A549 (cell line): Measurements from ENCODE around the gene ASB1. TPM values are rescaled to one million over a fixed set of nuclear protein-coding genes. Genes with fewer than 3 reads are reported as not detected.

ENCODE experiments used
- ATAC-seq, 2 experiments: fragments of 200-7000 bp in 1 of 2; fragments of >200 bp in 1 of 2; cut with Nextera tagmentation in 1 of 2; cut with Tn5 transposase in 1 of 2; 3 replicates each; pipeline versions ENCODE4 v1.8.0 to v1.9.1; 2018 to 2020; ENCODE audit warnings: mild to moderate bottlenecking in 1 of 2, moderate library complexity in 1 of 2
- CTCF ChIA-PET: fragments of 300-600 bp; sonication (Branson Sonifier 250); formaldehyde crosslinking; extraction: SDS; loops from one replicate; lab custom pipeline; 2021; ENCODE audit warnings: antibody characterized with exemption, inconsistent platforms; lab: Yijun Ruan, JAX
- POLR2A ChIA-PET: fragments of 350-600 bp; formaldehyde crosslinking; extraction: SDS; loops from one replicate; lab custom pipeline; 2021; ENCODE audit warnings: antibody characterized with exemption, inconsistent platforms; lab: Yijun Ruan, JAX
- DNase-seq, 2 experiments: peaks; one replicate each; pipeline versions ENCODE4 v3.0.0 to v3.0.0-alpha.2; 2011 to 2016; ENCODE audit warnings: low read depth in 1 of 2, low spot score in 1 of 2
- FAIRE-seq: peaks from 2 replicates; lab custom pipeline; 2011; peaks lifted over from hg19 to GRCh38; lab: Jason Lieb, UNC
- H3K27ac ChIP-seq, 2 experiments: fragments of >200 bp; sonication (Bioruptor Twin); formaldehyde crosslinking; 3 replicates each; pipeline ENCODE4 v1.5.1; 2016 to 2017
- H3K4me1 ChIP-seq: fragments of >200 bp; sonication (Bioruptor Twin); formaldehyde crosslinking; 3 replicates; pipeline ENCODE4 v1.6.1; 2016
- H3K4me2 ChIP-seq: fragments of >200 bp; sonication (Bioruptor Twin); formaldehyde crosslinking; 3 replicates; pipeline ENCODE4 v1.6.1; 2016
- H3K4me3 ChIP-seq: fragments of >200 bp; sonication (Bioruptor Twin); formaldehyde crosslinking; 3 replicates; pipeline ENCODE4 v1.5.1; 2016
- H3K9me3 ChIP-seq: fragments of >200 bp; sonication (Bioruptor Twin); formaldehyde crosslinking; 3 replicates; pipeline ENCODE4 v1.6.1; 2016
- BCL3 ChIP-seq: fragments of >200 bp; sonication (Bioruptor Twin); formaldehyde crosslinking; IDR thresholded peaks from 3 replicates; pipeline ENCODE4 v1.6.1; 2016
- BHLHE40 ChIP-seq: IDR thresholded peaks from 2 replicates; pipeline ENCODE4 v1.6.1; 2012; ENCODE audit warnings: low read depth, low read length, inconsistent platforms
- CBX2 ChIP-seq: fragments of 200-600 bp; sonication (generic); IDR thresholded peaks from 2 replicates; pipeline ENCODE4 v1.6.1; 2016; ENCODE audit warnings: low read depth, mild to moderate bottlenecking, borderline replicate concordance
- CEBPB ChIP-seq, 2 experiments: fragments of >200 bp in 1 of 2; sonication (Bioruptor Twin) in 1 of 2; formaldehyde crosslinking in 1 of 2; IDR thresholded peaks; 2 replicates each; pipeline ENCODE4 v1.6.1; 2012 to 2016
- CHD4 ChIP-seq: fragments of 200-600 bp; sonication (generic); IDR thresholded peaks from 2 replicates; pipeline ENCODE4 v1.6.1; 2016; ENCODE audit warnings: antibody characterized with exemption, mild to moderate bottlenecking, borderline replicate concordance
- CTCF ChIP-seq: fragments of >200 bp; sonication (Bioruptor Twin); formaldehyde crosslinking; IDR thresholded peaks from 3 replicates; pipeline ENCODE4 v1.5.1; 2016
- EHMT2 ChIP-seq: fragments of 200-600 bp; sonication (generic); IDR thresholded peaks from 2 replicates; pipeline ENCODE4 v1.6.1; 2016; ENCODE audit warnings: antibody characterized with exemption, low read depth, mild to moderate bottlenecking, moderate library complexity
- ELK1 ChIP-seq: fragments of 150-350 bp; IDR thresholded peaks from 2 replicates; pipeline ENCODE4 v1.6.1; 2014; ENCODE audit warnings: low read depth, mild to moderate bottlenecking, low read length
- ESRRA ChIP-seq: fragments of 150-350 bp; IDR thresholded peaks from 2 replicates; pipeline ENCODE4 v1.6.1; 2014; ENCODE audit warnings: mild to moderate bottlenecking, low read length, borderline replicate concordance
- FOSB ChIP-seq: fragments of 250-450 bp; sonication (Bioruptor Pico); IDR thresholded peaks from 2 replicates; pipeline ENCODE4 v1.5.0; 2020; ENCODE audit warnings: mild to moderate bottlenecking, moderate library complexity
- FOXS1 ChIP-seq: fragments of 250-450 bp; sonication (Bioruptor Pico); IDR thresholded peaks from 2 replicates; pipeline ENCODE4 v1.5.0; 2020; ENCODE audit warnings: mild to moderate bottlenecking, moderate library complexity
- HMGXB4 ChIP-seq: fragments of 250-450 bp; sonication (Bioruptor Pico); IDR thresholded peaks from 2 replicates; pipeline ENCODE4 v1.5.0; 2021; ENCODE audit warnings: mild to moderate bottlenecking, moderate library complexity, borderline replicate concordance
- HOXA7 ChIP-seq: fragments of 250-450 bp; sonication (Bioruptor Pico); IDR thresholded peaks from 2 replicates; pipeline ENCODE4 v1.5.0; 2020; ENCODE audit warnings: mild to moderate bottlenecking, moderate library complexity
- HOXB13 ChIP-seq: fragments of 250-450 bp; sonication (Bioruptor Pico); IDR thresholded peaks from 2 replicates; pipeline ENCODE4 v1.5.0; 2020; ENCODE audit warnings: low read depth, mild to moderate bottlenecking, moderate library complexity
- JUN ChIP-seq, 2 experiments: fragments of >200 bp; sonication (Bioruptor Twin); formaldehyde crosslinking; IDR thresholded peaks; 2 replicates in 1 of 2; 3 replicates in 1 of 2; pipeline ENCODE4 v1.6.1; 2016 to 2017
- JUNB ChIP-seq: fragments of >200 bp; sonication (Bioruptor Twin); formaldehyde crosslinking; IDR thresholded peaks from 2 replicates; pipeline ENCODE4 v1.6.1; 2016
- NFE2L2 ChIP-seq: fragments of 150-350 bp; conservative IDR thresholded peaks from 2 replicates; pipeline ENCODE4 v1.6.1; 2014; ENCODE audit warnings: low read length
- NPAS2 ChIP-seq: fragments of 250-450 bp; sonication (Bioruptor Pico); IDR thresholded peaks from 2 replicates; pipeline ENCODE4 v1.8.0; 2022; ENCODE audit warnings: mild to moderate bottlenecking, moderate library complexity, borderline replicate concordance
- PBX3 ChIP-seq: IDR thresholded peaks from 2 replicates; pipeline ENCODE4 v1.6.1; 2012
- POLR2AphosphoS2 ChIP-seq: conservative IDR thresholded peaks from 2 replicates; pipeline ENCODE4 v1.6.1; 2012; ENCODE audit warnings: low read length, improper control_type of control experiment, inconsistent platforms
- REST ChIP-seq: fragments of 200-600 bp; sonication (generic); IDR thresholded peaks from 2 replicates; pipeline ENCODE4 v1.6.1; 2016; ENCODE audit warnings: antibody characterized with exemption, mild to moderate bottlenecking, moderate library complexity
- RFX5 ChIP-seq: fragments of 450-650 bp; IDR thresholded peaks from 2 replicates; pipeline ENCODE4 v1.7.1; 2014; ENCODE audit warnings: antibody characterized with exemption, mild to moderate bottlenecking, moderate library complexity
- SMC3 ChIP-seq: fragments of >200 bp; sonication (Bioruptor Twin); formaldehyde crosslinking; IDR thresholded peaks from 3 replicates; pipeline ENCODE4 v1.6.1; 2018; ENCODE audit warnings: inconsistent platforms
- TP53 ChIP-seq: fragments of 250-450 bp; sonication (Bioruptor Pico); IDR thresholded peaks from 2 replicates; pipeline ENCODE4 v1.5.0; 2021; ENCODE audit warnings: mild to moderate bottlenecking, moderate library complexity
- USF2 ChIP-seq: fragments of 450-650 bp; IDR thresholded peaks from 2 replicates; pipeline ENCODE4 v1.6.1; 2014; ENCODE audit warnings: antibody characterized with exemption
- ZFP36 ChIP-seq: fragments of 450-650 bp; IDR thresholded peaks from 2 replicates; pipeline ENCODE4 v1.6.1; 2014; ENCODE audit warnings: borderline replicate concordance; ENCODE audit not compliant: partially characterized antibody
- ZNF302 ChIP-seq: fragments of 250-450 bp; sonication (Bioruptor Pico); IDR thresholded peaks from 2 replicates; pipeline ENCODE4 v1.9.0; 2021; ENCODE audit warnings: inconsistent platforms, mild to moderate bottlenecking, moderate library complexity
- WGBS: methylation state at CpG from one replicate; pipeline ENCODE4 v1.1.6; 2017; ENCODE audit errors: missing lambda C conversion rate; 5-methylcytosine and 5-hydroxymethylcytosine counted together
- polyA plus RNA-seq, 4 experiments: library from polyadenylated mRNA; depleted of rRNA in 3 of 4; stranded (reverse); fragments of >200 nt; fragmentation: RNase III in 1 of 4; extraction: RNeasy Plus Mini Kit Qiagen cat#74134 plus additional on column Dnase treatment in 1 of 4; gene quantifications; 2 replicates in 3 of 4; 3 replicates in 1 of 4; pipeline ENCODE4 v1.2.3, GENCODE V29; 2011 to 2017

ASB1 gene
- polyA plus RNA-seq, 2 of the 4 experiments (the other 2 are of a cell fraction) = 24.6 to 42.7 TPM

- no peak for TF ChIP-seq HOXA7 (CRISPR knock-in tag)
- TF ChIP-seq SMC3 = no peak
- no peak for TF ChIP-seq EHMT2
- no peak for TF ChIP-seq BCL3
- no peak for TF ChIP-seq CTCF
- TF ChIP-seq FOSB (CRISPR knock-in tag) = no peak
- TF ChIP-seq POLR2AphosphoS2 = no peak
- TF ChIP-seq JUN (IDR thresholded peaks at IDR 0.05) = no peak
- TF ChIP-seq BHLHE40 = no peak
- no peak for TF ChIP-seq CEBPB (IDR thresholded peaks at IDR 0.05)
- no peak for TF ChIP-seq REST
- TF ChIP-seq RFX5 = no peak
- no peak for TF ChIP-seq TP53 (CRISPR knock-in tag)
- TF ChIP-seq NPAS2 (CRISPR knock-in tag) = no peak
- TF ChIP-seq PBX3 = no peak
- no peak for TF ChIP-seq ESRRA
- TF ChIP-seq USF2 = no peak
- no peak for TF ChIP-seq NFE2L2
- no peak overlapping the region for H3K27ac ChIP-seq
- FAIRE-seq = no peak
- H3K9me3 ChIP-seq = no peaks in the 10 kb centered on the region
- ATAC-seq = no peak
- H3K4me3 ChIP-seq = no peak overlapping the region
- CTCF ChIA-PET = no interaction called here
- no peak overlapping the region for H3K4me2 ChIP-seq
- 95% methylated on average over 16 of the region's 16 CpGs for WGBS
- POLR2A ChIA-PET = no interaction called here
- no peaks in the 10 kb centered on the region for H3K4me1 ChIP-seq
- DNase-seq = no peak
These were observed 67.8 kb downstream of the ASB1 start for GRCh38 chr2:238494573-238494961.

- FAIRE-seq = no peak
- ATAC-seq = no peak
- TF ChIP-seq ZFP36 (no peak), ELK1 (no peak), CHD4 (no peak), CBX2 (no peak), ZNF302 (CRISPR knock-in tag) (no peak), JUN (IDR thresholded peaks at IDR 0.05) (no peak), HOXB13 (CRISPR knock-in tag) (no peak), JUNB (no peak), EHMT2 (no peak), FOXS1 (no peak), HMGXB4 (CRISPR knock-in tag) (no peak)
- no peak for DNase-seq
- H3K27ac ChIP-seq = no peak overlapping the region
- 80% methylated on average over 10 of the region's 10 CpGs for WGBS
- ChIA-PET CTCF (no interaction called here), POLR2A (no interaction called here)
- no peak overlapping the region for H3K4me2 ChIP-seq
- H3K9me3 ChIP-seq = no peaks in the 10 kb centered on the region
- no peaks in the 10 kb centered on the region for H3K4me1 ChIP-seq
- H3K4me3 ChIP-seq = no peak overlapping the region
These were observed 68.7 kb downstream of the ASB1 start for GRCh38 chr2:238495422-238495821.
